IPS-18c (cell line): ENCODE results near the gene QSOX1.
"Not testable (repeated sequence)": the region's sequence is repeated elsewhere in the genome, so short reads cannot be mapped to it uniquely, and the experiment has no call there.

Experiments used
- H3K4me3 ChIP-seq: 2 replicates; pipeline ENCODE4 v1.7.0; 2013; ENCODE audit warnings: low read depth, mild to moderate bottlenecking, low read length, moderate library complexity; ENCODE audit not compliant: insufficient read depth
- H3K9me3 ChIP-seq: one replicate; pipeline ENCODE4 v1.6.1; 2013; ENCODE audit warnings: mild to moderate bottlenecking, low read length, moderate library complexity; ENCODE audit not compliant: control insufficient read depth, insufficient read depth

QSOX1 gene

DNA sequence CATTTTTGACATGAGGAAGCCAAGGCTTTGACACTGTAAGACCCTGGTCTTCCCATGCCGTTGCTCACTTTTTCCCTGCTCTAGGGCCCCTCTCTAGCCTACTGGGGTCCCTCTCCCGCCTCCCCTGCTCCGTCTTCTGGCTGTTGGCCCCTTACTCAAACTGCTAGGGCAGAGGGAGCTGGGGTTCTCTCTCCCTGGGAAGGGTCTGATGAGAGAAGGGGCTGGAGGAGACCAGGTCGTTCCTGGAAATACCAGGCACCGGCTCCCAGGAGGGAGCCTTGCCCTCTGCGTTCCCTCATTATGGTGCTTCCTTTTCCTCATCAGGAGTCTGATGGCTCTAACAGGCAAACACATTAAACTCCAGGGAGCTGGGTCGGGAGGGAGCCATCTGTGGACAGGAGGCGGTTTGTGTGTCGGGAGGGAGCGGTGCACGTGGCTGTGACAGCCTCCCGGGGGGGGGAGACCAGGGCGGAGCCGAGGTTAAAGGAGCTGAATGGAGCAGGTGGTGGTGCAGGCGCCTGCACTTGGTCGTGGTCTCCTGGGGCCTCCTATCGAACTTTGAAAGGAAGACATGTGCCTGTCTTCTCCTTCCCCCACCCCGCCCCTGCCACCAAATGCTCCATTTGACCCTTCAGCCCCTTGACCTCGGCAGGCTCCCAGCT is 40.0 kb downstream of the QSOX1 start:
- Histone ChIP-seq H3K4me3 (no peak overlapping the region), H3K9me3 (no peaks in the 10 kb centered on the region)

DNA sequence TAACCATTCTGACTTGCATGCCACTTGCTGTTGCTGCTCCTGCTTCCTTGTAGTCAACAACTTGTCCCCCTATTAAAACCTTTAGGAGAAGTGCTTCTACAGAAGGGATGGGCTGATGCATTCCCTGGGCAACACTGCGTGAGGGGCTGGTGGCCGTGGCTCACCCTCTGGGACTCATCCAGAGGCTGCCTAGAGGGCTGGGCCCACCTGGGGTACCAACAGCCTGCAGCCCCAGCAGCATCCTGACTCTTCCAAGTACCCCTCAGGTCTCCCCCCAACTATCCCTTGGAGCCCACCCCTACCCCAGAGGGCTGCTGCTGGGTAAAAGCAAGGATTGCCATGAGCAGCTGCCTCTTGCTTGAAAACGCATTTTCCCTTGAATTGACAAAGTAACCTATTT is 40.7 kb downstream of the QSOX1 start:
- H3K9me3 ChIP-seq: no peaks in the 10 kb centered on the region
- no peak overlapping the region for H3K4me3 ChIP-seq

DNA sequence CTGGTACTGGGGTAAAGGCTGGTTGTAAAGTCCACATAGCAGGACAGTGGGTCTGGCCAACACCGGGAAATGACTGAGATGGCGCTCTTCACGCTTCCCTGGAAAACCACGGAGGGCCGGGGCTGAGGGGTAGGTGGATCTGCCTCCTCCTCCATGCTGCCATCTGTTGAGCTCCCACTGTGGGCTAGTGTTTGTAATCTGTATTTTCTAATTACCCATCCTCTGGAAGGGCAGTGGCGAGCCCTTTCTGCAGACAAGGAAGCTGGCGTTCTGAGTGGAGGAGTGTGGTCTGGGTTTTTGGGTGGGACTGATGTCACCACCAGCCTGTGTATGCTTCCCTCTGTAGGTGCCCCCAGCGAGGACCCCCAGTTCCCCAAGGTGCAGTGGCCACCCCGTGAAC is 41.2 kb downstream of the QSOX1 start:
- Histone ChIP-seq H3K9me3 (no peaks in the 10 kb centered on the region), H3K4me3 (no peak overlapping the region)

DNA sequence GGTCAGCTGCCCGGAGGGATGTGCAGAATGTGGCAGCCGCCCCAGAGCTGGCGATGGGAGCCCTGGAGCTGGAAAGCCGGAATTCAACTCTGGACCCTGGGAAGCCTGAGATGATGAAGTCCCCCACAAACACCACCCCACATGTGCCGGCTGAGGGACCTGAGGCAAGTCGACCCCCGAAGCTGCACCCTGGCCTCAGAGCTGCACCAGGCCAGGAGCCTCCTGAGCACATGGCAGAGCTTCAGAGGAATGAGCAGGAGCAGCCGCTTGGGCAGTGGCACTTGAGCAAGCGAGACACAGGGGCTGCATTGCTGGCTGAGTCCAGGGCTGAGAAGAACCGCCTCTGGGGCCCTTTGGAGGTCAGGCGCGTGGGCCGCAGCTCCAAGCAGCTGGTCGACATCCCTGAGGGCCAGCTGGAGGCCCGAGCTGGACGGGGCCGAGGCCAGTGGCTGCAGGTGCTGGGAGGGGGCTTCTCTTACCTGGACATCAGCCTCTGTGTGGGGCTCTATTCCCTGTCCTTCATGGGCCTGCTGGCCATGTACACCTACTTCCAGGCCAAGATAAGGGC is 41.9 kb downstream of the QSOX1 start:
- H3K4me3 ChIP-seq: no peak overlapping the region

DNA sequence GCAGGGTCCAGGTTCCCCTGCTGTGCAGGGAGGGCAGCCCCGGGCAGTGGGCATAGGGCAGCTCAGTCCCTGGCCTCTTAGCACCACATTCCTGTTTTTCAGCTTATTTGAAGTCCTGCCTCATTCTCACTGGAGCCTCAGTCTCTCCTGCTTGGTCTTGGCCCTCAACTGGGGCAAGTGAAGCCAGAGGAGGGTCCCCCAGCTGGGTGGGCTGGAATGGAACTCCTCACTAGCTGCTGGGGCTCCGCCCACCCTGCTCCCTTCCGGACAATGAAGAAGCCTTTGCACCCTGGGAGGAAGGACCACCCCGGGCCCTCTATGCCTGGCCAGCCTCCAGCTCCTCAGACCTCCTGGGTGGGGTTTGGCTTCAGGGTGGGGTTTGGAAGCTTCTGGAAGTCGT is 42.6 kb downstream of the QSOX1 start:
- H3K4me3 ChIP-seq: no peak overlapping the region

More for the DNA sequence above, 41.9 kb downstream of the QSOX1 start:
- no peaks in the 10 kb centered on the region for H3K9me3 ChIP-seq

DNA sequence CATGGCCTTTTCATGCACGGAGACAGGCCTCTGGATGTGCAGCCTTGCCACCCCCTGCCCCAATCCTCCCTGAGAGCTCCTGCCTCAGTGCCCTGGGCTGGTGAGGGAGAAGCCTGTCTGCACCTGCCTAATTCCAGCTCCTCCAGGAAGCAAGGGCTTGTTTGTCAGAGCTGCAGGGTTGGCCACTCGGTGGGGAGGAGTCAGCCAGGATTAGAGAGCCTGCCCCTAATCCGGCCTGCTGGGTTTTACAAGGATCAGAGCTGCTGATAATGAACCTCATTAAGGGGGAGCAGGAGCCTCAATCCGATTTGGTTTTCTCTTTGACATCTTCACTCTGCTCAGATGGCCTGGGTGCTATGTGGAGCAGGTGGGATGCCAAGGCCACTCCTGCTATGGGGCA is 43.5 kb downstream of the QSOX1 start:
- Histone ChIP-seq H3K4me3 (no peak overlapping the region), H3K9me3 (no peaks in the 10 kb centered on the region)

More for the DNA sequence above, 42.6 kb downstream of the QSOX1 start:
- H3K9me3 ChIP-seq: no peaks in the 10 kb centered on the region

DNA sequence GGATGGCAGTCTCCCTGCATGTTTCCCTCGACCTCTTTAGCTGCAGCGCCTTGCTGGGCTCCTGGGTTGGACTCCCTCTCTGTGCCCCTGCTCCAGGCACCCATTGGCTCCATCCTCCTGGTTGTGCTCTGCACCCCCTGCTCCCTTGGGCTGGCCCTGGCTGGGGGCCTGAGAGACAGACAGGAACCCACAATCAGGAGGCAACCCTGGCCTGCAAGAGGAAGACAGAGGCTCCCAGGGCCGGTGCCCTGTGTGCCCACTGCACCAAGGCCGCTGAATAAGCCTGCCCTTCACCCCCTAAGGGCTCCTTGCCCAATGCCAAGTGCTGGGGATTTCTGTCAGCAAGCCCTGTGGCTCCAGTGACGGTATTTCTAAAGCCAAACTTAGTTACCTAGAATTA is 43.9 kb downstream of the QSOX1 start:
- H3K9me3 ChIP-seq: no peaks in the 10 kb centered on the region
- H3K4me3 ChIP-seq: no peak overlapping the region

DNA sequence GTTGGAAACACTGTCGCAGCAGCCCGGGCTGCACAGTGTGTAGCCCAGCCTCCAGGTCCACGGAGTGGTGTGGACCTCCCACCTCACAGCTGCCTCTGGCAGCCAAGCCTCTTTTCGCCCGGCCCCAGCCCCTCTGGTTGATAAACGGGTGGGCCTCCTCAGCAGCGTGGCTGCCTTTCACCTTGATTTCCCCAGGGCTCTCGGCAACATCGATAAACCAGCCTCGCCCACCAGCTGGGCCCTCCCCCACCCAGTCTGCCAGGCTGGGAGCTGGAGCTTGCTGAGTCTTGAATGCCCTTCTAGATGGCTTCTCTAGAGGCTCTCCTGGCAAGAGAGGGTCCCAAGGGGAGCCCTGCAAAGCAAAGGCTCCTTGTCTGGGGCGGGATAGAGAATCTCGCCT is 44.3 kb downstream of the QSOX1 start:
- Histone ChIP-seq H3K9me3 (no peaks in the 10 kb centered on the region), H3K4me3 (no peak overlapping the region)

DNA sequence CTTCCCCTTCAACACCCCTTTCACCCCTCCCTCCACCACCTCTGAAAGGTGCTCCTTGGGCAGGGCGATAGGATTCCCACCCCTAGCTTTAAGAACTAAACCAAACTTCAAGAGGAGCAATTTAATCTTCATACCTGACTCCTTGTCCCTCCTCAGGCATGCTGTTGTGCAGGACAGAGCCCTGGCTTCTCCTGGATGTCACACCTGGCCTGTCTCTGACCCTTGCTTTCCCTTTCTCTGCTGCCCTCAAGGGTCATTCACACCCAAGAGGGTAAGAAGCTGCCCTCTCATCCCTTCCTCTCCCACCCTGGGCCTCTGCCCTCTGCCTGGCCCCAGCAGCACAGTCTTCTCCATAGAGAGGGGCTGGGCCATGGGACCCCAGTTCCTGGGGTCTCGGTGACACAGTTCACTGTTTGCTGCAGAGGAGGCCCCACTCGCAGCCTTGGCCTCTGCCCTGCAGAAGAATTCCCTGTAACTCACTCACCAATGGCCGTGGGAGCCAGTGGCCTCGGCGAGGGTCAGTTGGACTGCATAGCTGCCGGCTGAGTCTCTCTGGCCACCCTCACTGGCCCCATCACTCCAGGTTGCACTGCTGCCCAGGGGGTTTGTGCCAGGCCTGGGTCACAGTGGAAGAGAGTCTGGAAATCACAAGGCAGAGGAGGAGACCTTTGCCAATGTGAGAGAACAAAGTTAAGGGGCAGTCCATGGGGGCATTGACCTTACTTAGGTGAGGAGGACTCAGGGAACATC is 47.0 kb downstream of the QSOX1 start:
- Histone ChIP-seq H3K4me3 (no peak overlapping the region), H3K9me3 (no peaks in the 10 kb centered on the region)

DNA sequence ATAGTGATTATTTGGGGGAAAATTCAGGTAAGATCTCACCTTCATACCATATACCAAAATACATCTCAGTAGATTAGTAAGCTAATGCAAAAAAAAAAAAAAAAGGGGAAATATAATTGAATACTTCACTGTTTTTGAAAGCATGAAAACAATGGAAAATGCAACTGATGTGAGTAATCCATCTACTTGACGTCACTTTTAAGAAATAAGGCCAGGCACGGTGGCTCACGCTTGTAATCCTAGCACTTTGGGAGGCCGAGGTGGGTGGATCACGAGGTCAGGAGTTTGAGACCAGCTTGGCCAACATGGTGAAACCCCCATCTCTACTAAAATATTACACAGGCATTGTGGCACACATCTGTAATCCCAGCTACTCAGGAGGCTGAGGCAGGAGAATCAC is 47.9 kb downstream of the QSOX1 start:
- H3K9me3 ChIP-seq, H3K4me3 ChIP-seq: not testable (repeated sequence)

DNA sequence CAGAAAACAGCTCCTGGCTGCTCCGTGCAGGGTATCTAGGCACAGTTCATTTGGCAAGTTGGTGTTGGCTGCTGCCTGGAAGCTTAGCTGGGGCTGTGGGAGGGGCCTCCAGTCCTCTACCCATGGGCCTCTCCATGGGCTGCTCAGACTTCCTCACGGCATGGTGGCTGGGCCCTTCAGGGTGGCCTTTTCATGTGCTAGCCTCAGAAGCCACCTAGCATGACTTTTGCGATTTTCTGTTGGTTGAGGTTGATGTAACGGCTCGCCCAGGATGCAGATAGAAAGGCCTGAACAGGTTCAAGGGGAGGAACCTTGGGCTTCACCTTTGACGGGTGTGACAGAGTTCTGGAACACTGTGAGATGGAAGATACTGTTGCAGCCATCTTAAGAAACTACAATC is 49.6 kb downstream of the QSOX1 start:
- Histone ChIP-seq H3K4me3 (no peak overlapping the region), H3K9me3 (no peaks in the 10 kb centered on the region)

DNA sequence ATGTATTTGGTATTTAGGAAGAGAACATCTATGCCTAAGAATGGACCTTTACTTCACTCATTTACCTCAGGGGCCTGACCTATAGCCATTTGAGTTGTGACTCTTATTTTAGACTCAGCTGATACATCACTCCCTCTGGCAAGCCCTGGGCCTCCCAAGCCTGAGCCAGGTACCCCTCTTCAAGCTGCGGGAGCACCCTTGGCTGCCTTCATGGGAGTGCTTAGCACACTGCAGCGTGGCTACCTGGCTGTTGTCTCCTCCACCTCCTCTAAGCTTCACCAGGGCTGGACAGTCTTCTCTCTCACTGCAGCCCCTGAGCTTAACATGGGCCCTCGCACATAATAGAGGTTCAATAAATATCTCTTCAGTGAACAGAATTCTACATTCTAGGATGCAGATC is 51.9 kb downstream of the QSOX1 start:
- Histone ChIP-seq H3K9me3 (no peaks in the 10 kb centered on the region), H3K4me3 (no peak overlapping the region)

DNA sequence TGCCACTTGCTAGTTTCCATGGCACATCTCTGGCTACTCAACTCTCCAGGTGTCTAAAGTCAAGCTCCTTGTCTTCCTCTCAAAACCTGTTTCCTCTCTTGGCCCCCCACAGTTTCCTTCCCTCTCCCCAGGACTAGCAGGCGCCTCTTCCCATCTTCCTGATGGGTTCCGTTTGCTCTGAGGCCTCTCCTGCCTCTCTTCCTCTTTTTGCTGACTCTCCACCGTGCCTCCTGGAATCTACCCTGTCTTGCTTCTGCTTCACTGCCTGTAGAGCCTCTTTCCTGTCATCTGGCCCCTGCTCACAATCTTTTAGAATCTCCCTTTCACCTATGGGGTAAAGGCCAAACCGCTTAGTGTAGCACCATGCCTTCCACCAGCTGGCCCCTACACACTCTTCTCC is 53.6 kb downstream of the QSOX1 start:
- no peaks in the 10 kb centered on the region for H3K9me3 ChIP-seq
- H3K4me3 ChIP-seq: no peak overlapping the region

DNA sequence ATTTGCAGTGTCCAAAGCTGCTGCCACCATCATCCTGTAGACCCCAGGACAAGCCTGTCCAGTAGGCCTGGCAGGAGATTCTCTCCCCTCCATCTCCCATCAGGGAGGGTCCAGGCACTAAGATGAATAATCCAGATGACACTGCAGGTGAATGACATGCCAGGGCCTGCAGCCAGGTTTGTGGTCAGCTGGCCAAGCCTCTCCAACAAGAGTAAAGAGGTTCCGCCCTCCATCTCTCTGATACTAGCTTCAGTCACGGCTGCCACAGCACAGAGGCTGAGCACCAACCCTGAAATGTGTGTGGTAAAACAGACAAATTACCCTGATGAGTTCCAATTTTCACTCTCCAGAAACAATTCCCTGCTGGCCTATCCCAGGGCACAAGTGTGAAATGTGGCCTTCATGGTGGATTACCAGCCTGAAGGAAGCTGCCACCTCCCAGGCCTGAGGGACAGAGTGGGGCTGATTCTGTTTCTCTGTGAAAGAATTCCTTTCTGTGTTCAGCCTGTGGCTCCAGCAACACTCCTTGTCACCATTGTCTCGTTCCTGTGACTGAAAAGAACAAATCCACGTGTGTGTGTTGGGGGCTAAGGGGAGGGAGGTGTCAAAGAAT is 55.4 kb downstream of the QSOX1 start:
- no peaks in the 10 kb centered on the region for H3K9me3 ChIP-seq
- H3K4me3 ChIP-seq: no peak overlapping the region

DNA sequence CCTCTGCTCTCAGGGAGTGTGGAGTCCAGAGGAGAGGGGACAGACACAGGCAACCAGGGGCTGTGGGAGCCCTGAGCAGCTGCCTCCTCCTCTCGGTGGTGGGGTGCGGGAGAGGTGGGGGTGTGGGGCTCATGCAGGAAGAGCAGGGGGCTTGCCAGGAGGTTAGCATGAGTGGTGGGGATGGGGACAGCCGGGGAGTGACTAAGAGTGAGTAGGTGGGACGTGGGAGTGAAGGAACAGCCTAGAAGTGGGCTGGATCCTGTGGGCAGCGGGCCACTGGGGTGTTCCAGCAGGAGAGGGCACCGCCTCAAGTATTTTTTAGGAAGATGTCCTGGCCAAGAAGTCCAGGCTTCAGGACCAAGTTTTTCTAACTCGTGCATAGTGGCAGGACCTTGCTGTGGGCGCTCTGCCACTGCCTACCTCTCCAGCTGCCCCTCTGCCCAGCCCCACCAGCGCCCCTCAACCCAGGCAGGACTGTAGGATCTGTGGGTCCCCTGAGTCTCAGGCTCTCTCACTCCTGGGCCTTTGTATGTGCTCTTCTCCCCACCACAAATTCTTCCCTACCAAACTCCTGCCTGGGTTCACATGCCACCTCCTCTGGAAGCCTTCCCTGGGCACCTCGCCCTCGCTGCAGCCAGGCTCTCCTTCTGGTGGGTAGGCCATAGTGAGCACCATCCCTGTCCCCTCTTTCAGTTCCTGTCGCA is 56.6 kb downstream of the QSOX1 start:
- Histone ChIP-seq H3K4me3 (no peak overlapping the region), H3K9me3 (no peaks in the 10 kb centered on the region)

DNA sequence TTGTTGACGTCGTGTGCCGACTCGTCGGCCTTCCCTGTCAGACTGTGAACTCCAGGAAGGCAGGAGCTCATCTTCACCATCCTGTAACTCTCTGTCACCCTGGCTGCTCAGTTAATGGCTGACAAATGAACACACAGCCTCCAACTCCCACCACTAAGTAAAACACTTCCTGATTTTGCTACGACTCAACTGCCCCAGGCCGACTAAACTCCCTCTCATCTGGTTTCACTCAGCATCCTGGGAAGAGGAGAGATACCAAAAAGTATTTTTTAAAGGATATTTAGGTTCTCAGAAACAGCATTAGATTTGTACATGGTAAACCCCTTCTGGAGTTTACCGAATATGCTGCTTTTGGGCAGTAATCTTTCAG is 57.2 kb downstream of the QSOX1 start:
- H3K4me3 ChIP-seq: no peak overlapping the region
- no peaks in the 10 kb centered on the region for H3K9me3 ChIP-seq

DNA sequence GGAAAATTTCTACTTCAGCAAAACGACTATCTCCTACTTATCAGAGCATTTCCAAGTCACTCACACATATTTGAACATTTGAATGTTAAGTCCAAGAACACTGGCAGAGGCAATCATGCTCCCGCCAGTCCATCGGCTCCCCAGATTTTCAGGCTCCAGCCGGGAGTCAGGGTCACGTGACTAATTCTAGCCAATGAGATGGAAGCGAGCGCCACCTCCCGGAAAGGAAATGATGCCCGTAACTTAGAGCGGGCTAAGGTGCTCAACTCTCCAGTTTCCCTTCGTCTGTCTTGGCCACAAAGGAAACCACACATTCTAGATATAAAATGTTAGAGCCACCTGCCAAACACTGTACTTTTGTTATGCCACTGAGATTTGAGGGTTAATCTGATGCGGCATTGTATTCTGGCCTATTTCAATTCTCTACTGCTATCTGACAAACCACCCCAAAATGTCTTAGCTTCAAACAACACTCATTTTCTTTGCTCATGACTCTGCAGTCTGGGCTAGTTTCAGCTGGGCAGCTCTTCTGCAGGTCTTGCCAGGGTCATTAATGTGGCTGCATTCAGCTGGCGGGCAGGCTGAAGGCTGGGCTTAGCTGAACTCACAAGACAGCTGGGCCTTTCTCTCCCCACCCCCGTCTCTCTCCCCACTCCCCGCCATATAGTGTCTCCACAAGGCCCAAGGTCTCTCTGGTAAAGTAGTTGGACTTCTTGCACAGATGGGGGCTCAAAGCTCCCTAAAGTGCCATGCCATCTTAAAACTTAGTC is 58.9 kb downstream of the QSOX1 start:
- Histone ChIP-seq H3K4me3 (no peak overlapping the region), H3K9me3 (no peaks in the 10 kb centered on the region)
